ENCODE results near the gene ULBP2.
"Not testable (repeated sequence)": the region's sequence is repeated elsewhere in the genome, so short reads cannot be mapped to it uniquely, and the experiment has no call there.

Gene ULBP2

DNA sequence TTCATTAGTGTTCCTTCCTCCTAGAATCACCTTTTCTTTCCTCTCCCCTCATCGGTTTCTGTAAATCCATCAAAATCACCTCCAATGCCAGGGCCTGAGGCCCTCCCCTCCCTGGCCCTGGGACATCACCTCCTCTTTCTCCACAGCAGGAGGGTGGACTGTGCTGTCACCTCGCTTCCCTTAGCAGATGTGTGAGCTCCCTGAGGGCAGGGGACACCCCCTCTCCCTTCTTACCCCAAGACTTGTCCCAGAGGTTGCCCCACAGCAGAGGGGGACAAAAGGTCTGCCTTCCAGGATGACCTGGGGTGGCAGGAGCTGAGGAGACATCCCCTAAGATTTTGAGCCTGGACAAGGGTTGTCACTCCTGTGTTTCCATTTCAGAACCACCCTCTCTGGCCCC lies 27.8 kb downstream of the ULBP2 start:
- DNase-seq (ENCODE audit: low spot score) = no peak

- not testable (repeated sequence) for DNase-seq (ENCODE audit: low spot score)
Measured at GRCh38 chr6:149974394-149974793, 32.6 kb downstream of the ULBP2 start.

DNA sequence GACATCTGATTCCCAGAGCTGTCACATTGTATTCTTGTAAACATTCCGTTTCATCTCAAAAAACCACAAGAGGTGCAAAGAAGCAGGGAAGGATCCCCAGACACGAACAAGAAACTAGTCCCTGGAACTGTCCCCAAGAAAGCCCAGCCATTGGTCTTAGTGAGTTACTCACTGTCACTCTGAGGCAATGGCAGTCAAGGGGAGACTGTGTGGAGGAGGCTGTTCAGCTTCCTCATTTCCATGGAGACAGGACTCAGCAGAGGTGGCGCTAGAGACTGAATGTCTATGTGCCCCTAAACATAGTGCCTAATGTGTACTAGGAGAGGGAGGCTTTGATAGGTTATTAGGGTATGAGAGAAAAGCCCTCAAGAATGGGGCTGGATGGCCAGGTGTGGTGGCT lies 33.0 kb downstream of the ULBP2 start:
- no peak for DNase-seq (ENCODE audit: low spot score)

DNA sequence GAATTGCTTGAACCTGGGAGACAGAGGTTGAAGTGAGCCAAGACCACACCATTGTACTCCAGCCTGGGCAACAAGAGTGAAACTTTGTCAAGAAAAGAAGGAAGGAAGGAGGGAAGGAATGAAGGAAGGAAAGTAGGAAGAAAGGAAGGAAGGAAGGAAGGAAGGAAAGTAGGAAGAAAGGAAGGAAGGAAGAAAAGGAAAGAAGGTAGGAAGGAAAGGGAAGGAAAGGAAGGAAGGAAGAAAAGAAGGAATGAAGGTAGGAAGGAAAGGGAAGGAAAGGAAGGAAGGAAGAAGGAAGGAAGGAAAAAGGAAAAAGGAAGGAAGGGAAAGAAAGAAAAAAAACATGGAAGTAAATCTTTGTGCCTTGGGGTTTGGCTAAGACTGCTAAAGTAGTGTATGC lies 33.6 kb downstream of the ULBP2 start:
- no peak for DNase-seq (ENCODE audit: low spot score)

DNA sequence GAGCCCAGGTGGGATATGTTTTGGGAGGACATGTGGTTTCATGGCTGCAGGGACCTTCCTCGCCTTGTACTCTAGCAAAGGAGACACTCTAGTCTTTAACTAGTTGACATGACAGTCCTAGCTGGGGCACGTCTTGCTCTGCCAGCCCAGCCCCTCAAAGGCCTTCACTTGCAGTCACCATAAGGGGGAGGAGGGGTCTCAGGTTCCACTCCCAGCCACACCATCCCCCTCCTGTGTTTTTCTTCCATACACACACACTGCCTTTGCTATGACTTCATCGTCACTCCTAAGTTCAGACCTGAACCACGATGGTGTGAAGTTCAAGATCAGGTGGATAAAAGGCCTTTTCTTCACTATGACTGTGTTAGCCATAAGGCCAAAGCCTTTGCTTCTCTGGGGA lies 35.4 kb downstream of the ULBP2 start:
- DNase-seq (ENCODE audit: low spot score) = no peak

- DNase-seq (ENCODE audit: low spot score) = no peak
Measured at GRCh38 chr6:149978610-149979009, 36.8 kb downstream of the ULBP2 start.

GRCh38 chr6:149979293-149979692 lies 37.5 kb downstream of the ULBP2 start:
- no peak for DNase-seq (ENCODE audit: low spot score)

DNA sequence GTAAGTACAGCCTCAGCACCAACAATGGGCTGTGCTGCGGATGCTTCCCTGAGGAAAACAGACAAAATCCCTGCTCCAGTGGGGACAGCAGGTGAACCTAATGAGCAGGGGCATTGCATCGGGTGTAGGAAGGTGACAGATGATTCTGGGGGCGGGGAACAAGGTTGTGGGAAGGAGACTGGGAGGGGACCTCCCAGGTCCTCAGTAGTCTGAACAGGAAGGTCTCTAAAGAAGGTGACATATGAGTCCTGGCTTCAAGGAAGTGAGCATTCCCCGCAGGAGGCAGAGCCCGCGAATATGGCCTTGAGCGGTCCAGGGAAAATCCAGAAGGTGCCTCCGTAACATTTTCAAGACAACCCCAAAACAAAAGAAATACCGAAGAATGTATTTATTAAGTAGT lies 41.3 kb downstream of the ULBP2 start:
- DNase-seq (ENCODE audit: low spot score) = no peak

DNA sequence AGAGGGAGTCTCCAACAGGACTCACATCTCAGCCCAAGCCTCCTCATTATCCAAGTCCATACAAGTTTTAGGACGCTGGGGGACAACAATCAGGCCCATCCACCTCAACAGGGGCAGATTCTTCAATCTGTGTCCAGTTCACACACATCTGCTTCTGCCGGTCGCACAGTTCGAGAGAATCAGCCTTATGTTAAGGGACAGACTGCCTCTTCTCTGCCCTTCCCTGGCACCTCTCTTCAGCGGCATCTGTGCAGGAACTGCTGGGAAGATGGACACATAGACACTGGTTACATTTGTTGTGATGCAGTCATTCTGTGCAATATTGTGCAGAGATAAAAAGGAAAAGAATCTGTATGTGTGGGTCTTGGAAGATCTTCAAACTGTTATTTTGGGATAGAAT lies 43.0 kb downstream of the ULBP2 start:
- DNase-seq (ENCODE audit: low spot score) = no peak

GRCh38 chr6:149985481-149985937 lies 43.7 kb downstream of the ULBP2 start:
- no peak for DNase-seq (ENCODE audit: low spot score)

- no peak for DNase-seq (ENCODE audit: low spot score)
Measured at GRCh38 chr6:149987602-149988107, 45.8 kb downstream of the ULBP2 start.

GRCh38 chr6:149988550-149989346 lies 46.9 kb downstream of the ULBP2 start:
- DNase-seq (ENCODE audit: low spot score) = no peak

- no peak for DNase-seq (ENCODE audit: low spot score)
Measured at GRCh38 chr6:149990212-149990660, 48.4 kb downstream of the ULBP2 start.

DNA sequence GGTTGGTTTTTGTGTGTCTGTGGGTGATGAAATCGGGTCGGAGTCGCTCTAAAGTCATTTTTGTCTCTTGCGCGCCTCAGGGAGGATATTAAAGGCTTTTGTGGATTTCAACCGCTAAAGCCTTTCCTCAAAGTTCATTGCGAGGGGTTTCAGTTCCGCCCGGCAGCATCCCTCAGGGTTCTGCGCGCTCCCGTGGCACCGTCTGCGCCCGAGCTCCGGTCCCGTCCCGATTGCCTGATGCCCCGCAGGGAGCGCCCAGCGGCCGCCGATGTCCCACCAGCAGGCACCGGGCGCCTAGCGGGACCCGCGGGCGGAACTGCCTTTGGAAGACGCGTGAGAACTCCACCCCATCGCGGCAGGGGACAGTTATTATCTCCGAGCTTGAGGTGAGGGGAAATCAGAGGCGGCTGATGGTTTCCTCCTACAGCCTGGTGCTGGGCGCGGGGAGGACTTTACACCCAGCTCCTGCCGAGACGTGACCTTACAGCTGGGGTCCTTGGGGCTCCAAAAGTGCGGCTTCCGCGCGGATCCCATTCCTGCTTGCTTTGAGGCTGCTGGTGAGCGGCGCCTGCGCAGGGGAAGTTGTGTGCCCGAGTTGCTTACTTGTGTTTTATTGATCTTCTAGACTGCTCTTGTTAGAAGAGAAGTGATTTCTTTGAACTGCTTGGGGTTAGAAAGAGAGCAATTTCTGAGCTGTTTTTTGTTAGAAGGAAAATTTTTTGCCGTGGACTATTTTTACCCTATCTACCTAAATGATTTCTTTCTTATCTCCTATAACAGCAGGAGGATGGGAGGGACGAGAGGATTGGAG lies 49.1 kb downstream of the ULBP2 start:
- DNase-seq (ENCODE audit: low spot score) = no peak

- not testable (repeated sequence) for DNase-seq (ENCODE audit: low spot score)
Measured at GRCh38 chr6:149991472-149991795, 49.6 kb downstream of the ULBP2 start.

DNA sequence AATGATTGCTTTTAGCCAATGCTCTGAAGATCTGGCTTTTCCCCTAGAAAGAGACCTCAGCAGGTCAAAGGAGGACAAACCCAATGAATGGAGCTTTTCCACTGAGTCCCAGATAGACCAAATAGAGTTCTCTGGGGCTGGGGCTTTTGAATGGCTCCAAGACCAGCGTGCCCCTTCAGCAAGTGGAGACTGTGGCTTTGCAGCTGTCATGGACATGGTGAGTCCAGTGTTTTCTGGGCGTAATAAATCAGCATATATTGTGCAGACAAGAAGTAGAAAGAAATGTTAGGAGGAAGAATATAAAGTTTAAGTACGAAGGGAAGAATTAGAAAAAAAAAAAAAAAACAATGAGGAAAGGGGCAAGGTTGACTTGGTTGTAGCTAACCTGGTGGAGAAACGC lies 50.0 kb downstream of the ULBP2 start:
- DNase-seq (ENCODE audit: low spot score) = no peak

DNA sequence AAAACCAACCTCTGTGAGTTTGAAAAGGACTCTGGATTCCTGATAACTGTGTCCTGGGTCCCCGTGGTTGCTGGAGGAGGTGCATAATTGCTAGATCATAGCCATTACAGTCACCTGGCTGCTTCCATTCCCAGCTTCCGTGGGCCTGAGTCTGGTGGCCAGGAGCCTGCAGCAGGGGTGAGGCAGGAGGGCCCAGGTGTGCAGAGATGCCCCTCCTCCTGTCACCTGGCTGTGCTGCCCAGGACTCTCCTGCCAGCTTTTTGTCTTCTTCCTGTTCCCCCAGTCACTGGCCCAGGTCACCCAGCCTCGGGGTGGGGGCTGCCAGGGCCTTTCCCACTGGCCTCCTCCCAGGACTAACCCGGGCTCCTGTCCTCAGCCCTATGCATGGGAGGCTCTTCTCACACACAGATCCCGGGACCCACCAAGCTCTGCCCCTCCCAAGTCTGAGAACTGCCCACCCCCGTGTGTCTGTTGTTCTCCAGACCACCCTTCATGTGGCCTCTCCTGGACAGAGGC lies 53.5 kb downstream of the ULBP2 start:
- no peak for DNase-seq (ENCODE audit: low spot score)

- no peak for DNase-seq (ENCODE audit: low spot score)
Measured at GRCh38 chr6:149995971-149996370, 54.2 kb downstream of the ULBP2 start.
